HG02610 (cell line): Measurements from ENCODE around the gene TBCE.
"Not testable (repeated sequence)": the region's sequence is repeated elsewhere in the genome, so short reads cannot be mapped to it uniquely, and the experiment has no call there.

Experiments used
- ATAC-seq: cut with Tn5 transposase; IDR thresholded peaks from one replicate; pipeline ENCODE4 v1.9.1; 2021; ENCODE audit warnings: mild to moderate bottlenecking, moderate library complexity; ENCODE audit not compliant: unreplicated experiment

Gene TBCE

GRCh38 chr1:235450886-235451483, 83.8 kb downstream of the TBCE start:
- ATAC-seq: no peak

- ATAC-seq: no peak
Measured at GRCh38 chr1:235454021-235454420, 86.8 kb downstream of the TBCE start.

GRCh38 chr1:235455097-235455496, 87.9 kb downstream of the TBCE start:
- ATAC-seq: no peak

GRCh38 chr1:235455823-235456222, 88.6 kb downstream of the TBCE start:
- no peak for ATAC-seq

- ATAC-seq: not testable (repeated sequence)
Measured at GRCh38 chr1:235457856-235458255, 90.6 kb downstream of the TBCE start.

- ATAC-seq: no peak
Measured at GRCh38 chr1:235460770-235461169, 93.5 kb downstream of the TBCE start.

- no peak for ATAC-seq
Measured at GRCh38 chr1:235461954-235462353, 94.7 kb downstream of the TBCE start.

GRCh38 chr1:235462832-235463231, 95.6 kb downstream of the TBCE start:
- ATAC-seq: not testable (repeated sequence)

- no peak for ATAC-seq
Measured at GRCh38 chr1:235465066-235465465, 97.8 kb downstream of the TBCE start.

GRCh38 chr1:235468004-235468403, 100.8 kb downstream of the TBCE start:
- no peak for ATAC-seq

- no peak for ATAC-seq
Measured at GRCh38 chr1:235468970-235469369, 101.7 kb downstream of the TBCE start.

GRCh38 chr1:235469897-235470296, 102.7 kb downstream of the TBCE start:
- not testable (repeated sequence) for ATAC-seq

GRCh38 chr1:235470741-235471439, 103.7 kb downstream of the TBCE start:
- no peak for ATAC-seq

GRCh38 chr1:235473806-235474205, 106.6 kb downstream of the TBCE start:
- ATAC-seq: no peak

- ATAC-seq: no peak
Measured at GRCh38 chr1:235483090-235483489, 115.9 kb downstream of the TBCE start.

GRCh38 chr1:235485558-235485957, 118.3 kb downstream of the TBCE start:
- ATAC-seq: no peak

- ATAC-seq: no peak
Measured at GRCh38 chr1:235486321-235486720, 119.1 kb downstream of the TBCE start.

- ATAC-seq: no peak
Measured at GRCh38 chr1:235491644-235492043, 124.4 kb downstream of the TBCE start.

GRCh38 chr1:235494531-235494930, 127.3 kb downstream of the TBCE start:
- no peak for ATAC-seq

- ATAC-seq: no peak
Measured at GRCh38 chr1:235495030-235495429, 127.8 kb downstream of the TBCE start.

- no peak for ATAC-seq
Measured at GRCh38 chr1:235495551-235495950, 128.3 kb downstream of the TBCE start.

- ATAC-seq: no peak
Measured at GRCh38 chr1:235500971-235501540, 133.8 kb downstream of the TBCE start.
